Measurements from ENCODE around the gene PTPN22.
A peak's percentile ranks its signal among the peaks of the same experiment; 100 is the strongest.

The PTPN22 gene

GRCh38 chr1:113903501-113904292, 32.2 kb upstream of the PTPN22 start:
- TF ChIP-seq CTCF (IDR thresholded peaks at IDR 0.05) = no peak
- Histone ChIP-seq H3K27ac (peak overlapping the region; percentile 93), H3K9me3 (no peaks in the 10 kb centered on the region), H3K4me3 (ENCODE audit: low read depth in 1 of 2, low read length in 1 of 2) (peak overlapping the region; percentile 70 to 83), H3K36me3 (no peaks in the 10 kb centered on the region), H3K4me1 (ENCODE audit: control insufficient read depth in 1 of 2, insufficient read depth in 1 of 2, low read depth in 1 of 2, low read length in 1 of 2) (peaks cover 65 to 71% of the 10 kb centered on the region in 2 experiments), H3K27me3 (no peaks in the 10 kb centered on the region)

- H3K4me1 ChIP-seq (ENCODE audit: control insufficient read depth in 1 of 2, insufficient read depth in 1 of 2, low read depth in 1 of 2, low read length in 1 of 2) = peaks cover 71 to 89% of the 10 kb centered on the region in 2 experiments
- no peaks in the 10 kb centered on the region for H3K9me3 ChIP-seq
- no peaks in the 10 kb centered on the region for H3K36me3 ChIP-seq
- H3K4me3 ChIP-seq (ENCODE audit: low read depth in 1 of 2, low read length in 1 of 2) = peak overlapping the region in 1 of 2 experiments; percentile 36
- no peak for TF ChIP-seq CTCF (IDR thresholded peaks at IDR 0.05)
- peak overlapping the region; percentile 93 for H3K27ac ChIP-seq
- H3K27me3 ChIP-seq = no peaks in the 10 kb centered on the region
Measured at GRCh38 chr1:113901191-113901590, 29.7 kb upstream of the PTPN22 start.

GRCh38 chr1:113899111-113899510, 27.6 kb upstream of the PTPN22 start:
- H3K4me1 ChIP-seq (ENCODE audit: control insufficient read depth in 1 of 2, insufficient read depth in 1 of 2, low read depth in 1 of 2, low read length in 1 of 2) = peaks cover 56 to 78% of the 10 kb centered on the region in 2 experiments
- H3K36me3 ChIP-seq = peaks cover 16% of the 10 kb centered on the region
- no peaks in the 10 kb centered on the region for H3K9me3 ChIP-seq
- no peak overlapping the region for H3K4me3 ChIP-seq (ENCODE audit: low read depth in 1 of 2, low read length in 1 of 2)
- H3K27ac ChIP-seq = peak overlapping the region; percentile 93
- no peak for TF ChIP-seq CTCF (IDR thresholded peaks at IDR 0.05)
- no peaks in the 10 kb centered on the region for H3K27me3 ChIP-seq

GRCh38 chr1:113898241-113898814, 26.8 kb upstream of the PTPN22 start:
- peaks cover 16% of the 10 kb centered on the region for H3K36me3 ChIP-seq
- H3K27me3 ChIP-seq = no peaks in the 10 kb centered on the region
- H3K4me3 ChIP-seq (ENCODE audit: low read depth in 1 of 2, low read length in 1 of 2) = no peak overlapping the region
- H3K27ac ChIP-seq = peak overlapping the region; percentile 93
- H3K9me3 ChIP-seq = no peaks in the 10 kb centered on the region
- TF ChIP-seq CTCF (IDR thresholded peaks at IDR 0.05) = no peak
- peaks cover 48 to 70% of the 10 kb centered on the region in 2 experiments for H3K4me1 ChIP-seq (ENCODE audit: control insufficient read depth in 1 of 2, insufficient read depth in 1 of 2, low read depth in 1 of 2, low read length in 1 of 2)

GRCh38 chr1:113895961-113896360, 24.4 kb upstream of the PTPN22 start:
- no peaks in the 10 kb centered on the region for H3K27me3 ChIP-seq
- H3K4me1 ChIP-seq (ENCODE audit: control insufficient read depth in 1 of 2, insufficient read depth in 1 of 2, low read depth in 1 of 2, low read length in 1 of 2) = peaks cover 24 to 59% of the 10 kb centered on the region in 2 experiments
- TF ChIP-seq CTCF (IDR thresholded peaks at IDR 0.05) = no peak
- H3K36me3 ChIP-seq = peaks cover 16% of the 10 kb centered on the region
- H3K4me3 ChIP-seq (ENCODE audit: low read depth in 1 of 2, low read length in 1 of 2) = no peak overlapping the region
- peak overlapping the region; percentile 56 for H3K27ac ChIP-seq
- H3K9me3 ChIP-seq = no peaks in the 10 kb centered on the region
